RWPE1 (cell line): ENCODE measurements around the gene TRRAP.

ENCODE experiments used
- CTCF ChIA-PET: fragments of 350-600 bp; sonication (Branson Sonifier 250); formaldehyde crosslinking; extraction: SDS; loops from one replicate; lab custom pipeline; 2021; lab: Yijun Ruan, JAX
- POLR2A ChIA-PET: fragments of 400-600 bp; formaldehyde crosslinking; extraction: SDS; loops from one replicate; lab custom pipeline; 2020; ENCODE audit warnings: antibody characterized with exemption; ENCODE audit not compliant: low non-redundant PET; lab: Yijun Ruan, JAX
- DNase-seq: peaks from one replicate; pipeline ENCODE4 v3.0.0; 2012; ENCODE audit warnings: low spot score
- H3K27ac ChIP-seq: fragments of 450-650 bp; 2 replicates; pipeline ENCODE4 v1.5.1; 2017
- CTCF ChIP-seq: fragments of 450-650 bp; conservative IDR thresholded peaks from 2 replicates; pipeline ENCODE4 v1.5.1; 2017; ENCODE audit warnings: low read depth, mild to moderate bottlenecking

TRRAP gene

GRCh38 chr7:98878365-98879197 is at the start of gene TRRAP:
Gene TRRAP (plus strand): TSS chr7:98878532. CDS start chr7:98881151, 2,619 bp downstream.
- peak; percentile 70 for DNase-seq
- peak within 1 kb of the TSS; percentile 82 for H3K27ac ChIP-seq
- ChIA-PET POLR2A (no interaction called here), CTCF (interaction anchor here (0.5 to 1.1 kb wide), 6 partner anchors 8 to 270 kb away, joined by 3 read pairs; no protein-coding TSS in a partner anchor)
- TF ChIP-seq CTCF: peak; percentile 97

- DNase-seq: no peak
- ChIA-PET POLR2A (no interaction called here), CTCF (interaction anchor here (1.2 to 1.4 kb wide), 3 partner anchors 10 to 93 kb away, joined by 3 to 5 read pairs (median 5); no protein-coding TSS in a partner anchor)
- no peak overlapping the region for H3K27ac ChIP-seq
- TF ChIP-seq CTCF: no peak
These were observed 47.3 kb upstream of the TRRAP start for GRCh38 chr7:98830972-98831548.

- no peak for DNase-seq
- CTCF ChIA-PET: interaction anchor here (0.5 to 1.4 kb wide), 6 partner anchors 9 to 93 kb away, joined by 3 to 5 read pairs (median 4); no protein-coding TSS in a partner anchor
- H3K27ac ChIP-seq: no peak overlapping the region
- peak; percentile 51 for TF ChIP-seq CTCF
- POLR2A ChIA-PET: no interaction called here
These were observed 46.6 kb upstream of the TRRAP start for GRCh38 chr7:98831641-98832221.

- CTCF ChIA-PET: interaction anchor here (0.6 to 1.3 kb wide), 5 partner anchors 9 to 367 kb away, joined by 3 to 8 read pairs (median 4); no protein-coding TSS in a partner anchor
- no peak for TF ChIP-seq CTCF
- H3K27ac ChIP-seq: no peak overlapping the region
- POLR2A ChIA-PET: no interaction called here
- DNase-seq: no peak
These were observed 45.3 kb upstream of the TRRAP start for GRCh38 chr7:98833022-98833421.

GRCh38 chr7:98834949-98835348 is 43.4 kb upstream of the TRRAP start:
- no peak overlapping the region for H3K27ac ChIP-seq
- DNase-seq: no peak
- no peak for TF ChIP-seq CTCF
- CTCF ChIA-PET: interaction anchor here (0.5 to 1.5 kb wide), 3 partner anchors 36 to 174 kb away, joined by 3 to 5 read pairs (median 5); no protein-coding TSS in a partner anchor
- POLR2A ChIA-PET: no interaction called here
